HG03439 (cell line): ENCODE data around the gene RNASEL.
A peak's percentile ranks its signal among the peaks of the same experiment; 100 is the strongest.

Experiments used
- ATAC-seq: cut with Tn5 transposase; IDR thresholded peaks from one replicate; pipeline ENCODE4 v1.9.1; 2021; ENCODE audit warnings: mild to moderate bottlenecking, moderate library complexity; ENCODE audit not compliant: unreplicated experiment

Gene RNASEL

GRCh38 chr1:182621906-182622305, 32.9 kb upstream of the RNASEL start:
- no peak for ATAC-seq

- no peak for ATAC-seq
These were observed 32.0 kb upstream of the RNASEL start for GRCh38 chr1:182620924-182621585.

GRCh38 chr1:182617734-182618351, 28.8 kb upstream of the RNASEL start:
- ATAC-seq = no peak

GRCh38 chr1:182617014-182617429, 28.0 kb upstream of the RNASEL start:
- no peak for ATAC-seq

GRCh38 chr1:182616130-182617013, 27.3 kb upstream of the RNASEL start:
- peak; percentile 57 for ATAC-seq

- peak; percentile 18 for ATAC-seq
These were observed 26.5 kb upstream of the RNASEL start for GRCh38 chr1:182615468-182616129.

GRCh38 chr1:182614796-182615454, 25.9 kb upstream of the RNASEL start:
- ATAC-seq = peak; percentile 42

- ATAC-seq = no peak
These were observed 22.7 kb upstream of the RNASEL start for GRCh38 chr1:182611787-182612186.

- no peak for ATAC-seq
These were observed 22.3 kb upstream of the RNASEL start for GRCh38 chr1:182611326-182611725.

- ATAC-seq = no peak
These were observed 21.6 kb upstream of the RNASEL start for GRCh38 chr1:182610606-182611194.

- no peak for ATAC-seq
These were observed 20.0 kb upstream of the RNASEL start for GRCh38 chr1:182608845-182609610.

- no peak for ATAC-seq
These were observed 19.2 kb upstream of the RNASEL start for GRCh38 chr1:182608236-182608635.

- no peak for ATAC-seq
These were observed 18.5 kb upstream of the RNASEL start for GRCh38 chr1:182607566-182607965.

GRCh38 chr1:182604175-182605164, 15.4 kb upstream of the RNASEL start, which contains the start of gene RGS16:
Gene RGS16 (minus strand): TSS chr1:182604389. CDS start chr1:182604259, 130 bp downstream.
- peak; percentile 86 for ATAC-seq

GRCh38 chr1:182603646-182604174, 14.7 kb upstream of the RNASEL start:
- ATAC-seq = peak; percentile 10

- ATAC-seq = no peak
These were observed 14.0 kb upstream of the RNASEL start for GRCh38 chr1:182602935-182603645.

- ATAC-seq = no peak
These were observed 12.9 kb upstream of the RNASEL start for GRCh38 chr1:182601913-182602312.
